AG04449 (cell line): ENCODE results near the gene LRRC61.
"Not testable (repeated sequence)": the region's sequence is repeated elsewhere in the genome, so short reads cannot be mapped to it uniquely, and the experiment has no call there.

Experiments used
- CTCF ChIA-PET: fragments of 350-600 bp; formaldehyde crosslinking; extraction: SDS; loops from one replicate; lab custom pipeline; 2021; ENCODE audit warnings: antibody characterized with exemption; lab: Yijun Ruan, JAX
- POLR2A ChIA-PET: fragments of 400-600, 350-600 bp; formaldehyde crosslinking; extraction: SDS; loops from one replicate; lab custom pipeline; 2020; ENCODE audit warnings: antibody characterized with exemption, inconsistent platforms; lab: Yijun Ruan, JAX
- DNase-seq: peaks from one replicate; pipeline ENCODE4 v3.0.0-alpha.2; 2010; ENCODE audit warnings: low read depth, low spot score
- H3K4me3 ChIP-seq: 2 replicates; pipeline ENCODE4 v1.5.1; 2011; ENCODE audit warnings: low read depth, mild to moderate bottlenecking, control low read depth, low read length
- TF ChIP-seq, protein P1 (sequence below): IDR thresholded peaks from one replicate; pipeline ENCODE4 v1.5.1; 2011; ENCODE audit warnings: mild to moderate bottlenecking, moderate library complexity, low read length, control low read depth, inconsistent platforms; ENCODE audit not compliant: insufficient read depth; ENCODE audit errors: missing control alignments

LRRC61 gene

DNA sequence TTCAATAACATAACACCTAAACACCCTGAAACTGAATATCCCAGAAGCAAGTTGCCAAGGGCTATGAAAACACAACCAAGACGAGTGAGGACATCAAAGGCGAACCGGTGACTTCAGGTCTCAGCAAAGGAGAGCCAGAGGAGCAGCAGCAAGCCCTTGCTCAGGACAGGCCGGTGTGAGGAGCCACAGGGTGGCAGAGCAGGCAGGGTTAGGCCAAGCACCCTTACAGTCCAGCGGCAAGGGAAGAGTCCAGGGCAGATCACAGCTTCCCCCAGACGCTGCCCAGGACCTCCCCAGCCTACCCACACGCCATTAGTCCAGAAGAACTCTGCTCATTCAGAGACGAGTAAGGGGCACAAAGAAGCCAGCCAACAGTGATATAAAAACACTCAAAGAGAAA is 27.5 kb upstream of the LRRC61 start:
- POLR2A ChIA-PET, H3K4me3 ChIP-seq, CTCF ChIA-PET, DNase-seq: not testable (repeated sequence)

DNA sequence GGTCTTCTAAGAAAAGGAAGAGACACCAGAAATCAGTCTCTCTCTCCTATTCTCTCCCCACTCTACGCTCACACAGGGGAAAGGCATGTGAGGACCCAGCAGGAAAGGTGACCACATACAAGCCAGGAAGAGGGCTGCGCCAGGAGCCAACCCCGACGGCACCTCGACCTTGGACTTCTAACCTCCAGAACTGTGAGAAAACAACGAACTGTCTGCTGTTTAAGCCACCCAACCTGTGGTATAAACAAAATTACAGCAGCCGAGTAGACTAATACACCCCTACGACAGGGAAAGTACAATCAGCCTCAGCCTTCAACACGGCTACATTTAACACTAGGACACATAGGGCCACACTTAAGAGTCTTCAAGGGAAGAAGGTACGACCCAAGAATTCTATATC is 26.4 kb upstream of the LRRC61 start:
- POLR2A ChIA-PET, CTCF ChIA-PET, DNase-seq, H3K4me3 ChIP-seq: not testable (repeated sequence)

DNA sequence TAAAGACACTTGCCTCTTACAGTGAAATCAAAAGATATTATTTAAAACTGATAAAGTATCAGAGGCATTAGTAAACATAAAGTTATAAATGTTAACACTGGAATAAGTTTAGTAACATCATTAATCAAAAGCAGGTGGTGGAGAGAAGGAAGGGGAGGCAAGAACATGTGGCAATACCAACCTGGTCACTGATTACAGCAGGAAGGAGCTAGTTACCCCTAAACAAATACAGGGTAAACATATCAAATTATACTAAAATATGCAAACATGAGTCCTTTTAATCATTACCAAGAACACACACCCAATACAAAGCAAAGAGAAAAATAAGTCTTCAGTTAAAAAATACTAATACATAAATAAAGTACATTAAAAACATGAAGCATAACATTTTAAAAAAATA is 25.2 kb upstream of the LRRC61 start:
- DNase-seq, CTCF ChIA-PET, H3K4me3 ChIP-seq, POLR2A ChIA-PET: not testable (repeated sequence)

DNA sequence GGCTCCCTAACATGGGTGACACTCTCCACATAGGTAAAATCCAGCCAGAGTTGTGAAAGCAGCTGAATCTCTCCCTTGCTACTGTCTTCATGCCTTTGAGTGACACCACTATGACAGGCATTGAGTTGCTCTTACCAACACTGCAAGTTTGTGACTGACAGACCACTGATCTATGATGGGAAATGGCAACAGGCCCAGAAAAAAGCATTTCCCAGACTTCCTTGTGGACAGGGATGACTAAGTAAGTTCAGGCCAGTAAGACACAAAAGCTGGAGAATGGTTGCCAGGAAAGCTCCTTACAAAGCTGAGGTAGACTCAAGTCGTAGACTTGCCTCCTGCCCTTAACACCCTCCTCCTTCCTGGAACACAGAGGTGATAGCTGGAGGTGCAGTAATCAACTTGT is 20.2 kb upstream of the LRRC61 start:
- CTCF ChIA-PET, H3K4me3 ChIP-seq, DNase-seq, POLR2A ChIA-PET: not testable (repeated sequence)

DNA sequence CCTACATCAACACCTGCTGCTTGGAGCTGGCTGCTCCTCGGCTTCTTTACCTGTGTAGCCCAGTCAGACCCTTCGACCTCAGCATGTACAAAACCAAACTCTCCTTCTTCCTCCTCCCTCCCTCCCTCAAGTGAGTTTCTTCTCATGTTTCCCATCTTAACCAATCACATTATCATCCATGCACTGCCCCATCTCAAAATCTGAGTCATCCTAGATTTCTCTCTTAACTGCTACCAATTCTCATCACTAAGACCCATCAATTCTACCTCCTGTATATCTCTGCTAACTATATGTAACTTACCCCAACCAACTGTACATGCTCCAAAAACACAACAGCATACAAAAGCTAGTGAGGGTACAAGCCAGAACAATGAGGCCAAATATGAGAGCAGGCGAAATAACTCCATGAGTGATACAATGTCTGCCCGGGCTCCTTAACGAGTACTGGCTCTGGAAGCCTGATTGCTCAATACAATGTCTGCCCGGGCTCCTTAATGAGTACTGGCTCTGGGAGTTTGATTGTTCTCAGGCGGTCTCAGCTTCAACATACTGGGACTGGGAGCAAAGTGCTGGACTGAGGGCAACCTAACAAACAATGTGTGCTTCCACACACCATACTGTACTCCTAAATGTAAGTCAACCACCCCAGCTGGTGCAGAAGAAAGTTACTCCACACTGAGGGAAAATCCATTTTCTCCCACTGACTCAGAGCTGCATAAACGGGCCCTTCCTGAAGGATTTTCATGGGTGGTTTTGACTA is 18.5 kb upstream of the LRRC61 start:
- POLR2A ChIA-PET, DNase-seq, CTCF ChIA-PET, H3K4me3 ChIP-seq: not testable (repeated sequence)

DNA sequence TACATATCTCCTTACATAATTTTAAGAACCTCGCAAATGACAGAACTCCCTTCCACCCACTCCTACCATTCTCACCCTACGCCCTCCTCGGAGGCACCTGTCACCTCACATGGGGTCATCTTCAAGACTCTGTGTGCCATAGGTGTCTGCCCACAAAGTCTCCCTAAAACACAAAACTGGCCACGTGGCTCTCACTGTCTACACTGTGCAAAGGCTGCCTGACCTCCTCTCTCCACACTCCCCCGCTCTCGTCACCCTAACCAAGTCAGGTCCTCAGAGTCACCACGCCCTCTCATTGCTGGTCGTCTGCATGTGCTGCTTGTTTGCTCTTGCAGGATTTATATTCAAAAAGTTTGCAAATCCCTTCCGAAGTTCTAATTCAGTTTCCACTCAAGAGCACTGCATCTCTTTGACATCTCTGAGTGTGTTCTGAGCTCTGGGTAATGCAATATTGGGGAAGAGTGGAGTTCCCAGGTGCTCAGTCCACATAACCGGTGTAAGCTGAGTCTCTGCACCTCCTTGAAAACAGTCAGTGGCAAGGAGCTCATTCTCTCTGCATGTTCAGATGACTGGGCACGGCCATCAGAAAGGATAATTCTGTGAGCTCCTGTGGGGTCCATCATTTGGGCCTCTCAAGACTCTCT is 17.8 kb upstream of the LRRC61 start:
- POLR2A ChIA-PET, DNase-seq, CTCF ChIA-PET, H3K4me3 ChIP-seq: not testable (repeated sequence)

DNA sequence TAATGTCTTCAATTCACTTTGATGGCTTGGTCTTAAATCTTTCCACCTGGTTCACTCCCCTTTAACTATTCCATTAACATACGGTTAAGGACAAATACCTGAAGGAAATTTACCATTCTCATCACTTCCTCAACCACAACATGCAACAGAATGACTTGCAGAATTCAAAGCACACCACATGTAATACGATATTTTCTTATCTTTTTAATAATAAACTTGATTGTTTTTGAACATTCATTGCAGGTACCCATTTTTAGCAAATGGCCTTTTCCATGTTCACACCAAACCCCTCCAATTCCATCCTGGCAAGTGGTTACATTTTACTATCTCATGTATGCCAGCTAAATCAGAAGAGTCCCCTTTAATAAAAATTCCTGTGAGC is 17.3 kb upstream of the LRRC61 start:
- DNase-seq, POLR2A ChIA-PET, H3K4me3 ChIP-seq, CTCF ChIA-PET: not testable (repeated sequence)

DNA sequence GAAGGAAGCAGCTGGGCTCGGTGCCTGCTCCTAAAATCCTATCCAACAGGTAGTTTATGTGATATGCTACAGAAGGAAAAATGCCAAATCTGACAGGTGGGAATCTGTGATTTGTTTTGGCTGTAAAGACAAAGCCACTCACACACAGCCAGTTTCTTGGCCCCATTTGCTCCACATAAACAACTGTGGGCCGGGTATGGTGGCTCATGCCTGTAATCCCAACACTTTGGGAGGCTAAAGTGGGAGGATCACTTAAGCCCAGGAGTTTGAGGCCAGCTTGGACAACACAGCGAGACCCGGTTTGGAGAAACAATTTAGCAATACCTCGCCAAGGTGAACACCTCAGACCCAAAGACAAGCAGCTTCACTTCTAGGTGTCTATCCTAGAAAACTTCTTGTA is 16.8 kb upstream of the LRRC61 start:
- DNase-seq, POLR2A ChIA-PET, CTCF ChIA-PET, H3K4me3 ChIP-seq: not testable (repeated sequence)

DNA sequence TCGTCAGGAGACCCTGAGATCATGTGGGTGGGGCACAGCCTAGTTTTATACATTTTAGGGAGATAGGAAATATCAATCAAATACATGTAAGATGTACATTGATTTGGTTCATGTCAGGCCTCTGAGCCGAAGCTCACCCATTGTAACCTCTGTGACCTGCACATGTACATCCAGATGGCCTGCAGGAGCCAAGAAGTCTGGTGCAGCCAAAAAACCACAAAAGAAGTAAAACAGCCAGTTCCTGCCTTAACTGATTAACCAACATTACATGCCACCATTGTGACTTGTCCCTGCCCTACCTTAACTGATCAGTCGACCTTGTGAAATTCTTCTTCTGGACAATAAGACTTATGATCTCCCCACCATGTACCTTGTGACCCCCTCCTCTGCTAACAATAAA is 16.0 kb upstream of the LRRC61 start:
- ChIA-PET POLR2A (no interaction called here), CTCF (no interaction called here)
- no peak for DNase-seq
- TF ChIP-seq, protein P1, sequence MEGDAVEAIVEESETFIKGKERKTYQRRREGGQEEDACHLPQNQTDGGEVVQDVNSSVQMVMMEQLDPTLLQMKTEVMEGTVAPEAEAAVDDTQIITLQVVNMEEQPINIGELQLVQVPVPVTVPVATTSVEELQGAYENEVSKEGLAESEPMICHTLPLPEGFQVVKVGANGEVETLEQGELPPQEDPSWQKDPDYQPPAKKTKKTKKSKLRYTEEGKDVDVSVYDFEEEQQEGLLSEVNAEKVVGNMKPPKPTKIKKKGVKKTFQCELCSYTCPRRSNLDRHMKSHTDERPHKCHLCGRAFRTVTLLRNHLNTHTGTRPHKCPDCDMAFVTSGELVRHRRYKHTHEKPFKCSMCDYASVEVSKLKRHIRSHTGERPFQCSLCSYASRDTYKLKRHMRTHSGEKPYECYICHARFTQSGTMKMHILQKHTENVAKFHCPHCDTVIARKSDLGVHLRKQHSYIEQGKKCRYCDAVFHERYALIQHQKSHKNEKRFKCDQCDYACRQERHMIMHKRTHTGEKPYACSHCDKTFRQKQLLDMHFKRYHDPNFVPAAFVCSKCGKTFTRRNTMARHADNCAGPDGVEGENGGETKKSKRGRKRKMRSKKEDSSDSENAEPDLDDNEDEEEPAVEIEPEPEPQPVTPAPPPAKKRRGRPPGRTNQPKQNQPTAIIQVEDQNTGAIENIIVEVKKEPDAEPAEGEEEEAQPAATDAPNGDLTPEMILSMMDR: no peak
- no peak overlapping the region for H3K4me3 ChIP-seq

DNA sequence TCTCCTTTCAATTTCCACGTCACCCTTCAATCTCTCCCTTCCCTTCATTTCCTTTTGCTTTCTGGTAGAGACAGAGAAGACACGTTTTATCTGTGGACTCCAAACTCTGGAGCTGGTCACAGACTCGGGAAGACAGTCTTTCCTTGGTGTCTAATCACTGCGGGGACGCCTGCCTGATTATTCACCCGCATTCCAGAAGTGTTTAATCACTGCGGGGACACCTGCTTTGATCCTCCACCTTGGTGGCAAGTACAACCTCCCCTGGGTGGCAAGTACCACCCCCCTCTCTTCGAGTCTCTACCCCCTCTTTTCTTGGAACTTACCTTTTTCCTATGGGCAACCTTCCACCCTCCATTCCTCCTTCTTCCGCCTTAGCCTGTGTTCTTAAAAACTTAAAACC is 15.3 kb upstream of the LRRC61 start:
- ChIA-PET POLR2A (no interaction called here), CTCF (no interaction called here)
- no peak overlapping the region for H3K4me3 ChIP-seq
- DNase-seq: no peak
- TF ChIP-seq, protein P1: no peak
